ENCODE measurements around the gene GALNT11.
"Not testable (repeated sequence)": the region's sequence is repeated elsewhere in the genome, so short reads cannot be mapped to it uniquely, and the experiment has no call there.

Gene GALNT11

GRCh38 chr7:152076324-152076821, 50.9 kb downstream of the GALNT11 start:
- peak; percentile 1 for DNase-seq

GRCh38 chr7:152076940-152077933, 51.8 kb downstream of the GALNT11 start:
- no peak for DNase-seq

- DNase-seq: no peak
These were observed 52.6 kb downstream of the GALNT11 start for GRCh38 chr7:152078025-152078424.

GRCh38 chr7:152078786-152079185, 53.3 kb downstream of the GALNT11 start:
- DNase-seq: no peak

- DNase-seq: no peak
These were observed 55.6 kb downstream of the GALNT11 start for GRCh38 chr7:152081088-152081487.

GRCh38 chr7:152082073-152082721, 56.7 kb downstream of the GALNT11 start:
- not testable (repeated sequence) for DNase-seq

GRCh38 chr7:152085131-152085530, 59.7 kb downstream of the GALNT11 start:
- no peak for DNase-seq

- DNase-seq: no peak
These were observed 61.0 kb downstream of the GALNT11 start for GRCh38 chr7:152086513-152086912.

- no peak for DNase-seq
These were observed 63.7 kb downstream of the GALNT11 start for GRCh38 chr7:152089183-152089582.

GRCh38 chr7:152090747-152091146, 65.3 kb downstream of the GALNT11 start:
- DNase-seq: no peak

- DNase-seq: no peak
These were observed 68.2 kb downstream of the GALNT11 start for GRCh38 chr7:152093717-152094116.

GRCh38 chr7:152095771-152096170, 70.3 kb downstream of the GALNT11 start:
- DNase-seq: no peak

- DNase-seq: no peak
These were observed 71.9 kb downstream of the GALNT11 start for GRCh38 chr7:152097330-152097729.

GRCh38 chr7:152103066-152103465, 77.6 kb downstream of the GALNT11 start:
- DNase-seq: no peak

- no peak for DNase-seq
These were observed 78.2 kb downstream of the GALNT11 start for GRCh38 chr7:152103691-152104090.

GRCh38 chr7:152105205-152105604, 79.7 kb downstream of the GALNT11 start:
- no peak for DNase-seq

GRCh38 chr7:152106990-152107389, 81.5 kb downstream of the GALNT11 start:
- DNase-seq: no peak

- no peak for DNase-seq
These were observed 82.5 kb downstream of the GALNT11 start for GRCh38 chr7:152107945-152108344.

GRCh38 chr7:152108359-152108758, 82.9 kb downstream of the GALNT11 start:
- no peak for DNase-seq

GRCh38 chr7:152112829-152113228, 87.4 kb downstream of the GALNT11 start:
- DNase-seq: no peak

- no peak for DNase-seq
These were observed 89.7 kb downstream of the GALNT11 start for GRCh38 chr7:152115021-152115718.

GRCh38 chr7:152117356-152117755, 91.9 kb downstream of the GALNT11 start:
- no peak for DNase-seq

GRCh38 chr7:152120210-152120609, 94.7 kb downstream of the GALNT11 start:
- no peak for DNase-seq
